ENCODE measurements around the gene DNMT1. TPM values are rescaled to one million over a fixed set of nuclear protein-coding genes. Genes with fewer than 3 reads are reported as not detected.
"Not testable (repeated sequence)": the region's sequence is repeated elsewhere in the genome, so short reads cannot be mapped to it uniquely, and the experiment has no call there.

The DNMT1 gene
- total RNA-seq, 1 experiment from 2014 or later, result 136 TPM

DNA sequence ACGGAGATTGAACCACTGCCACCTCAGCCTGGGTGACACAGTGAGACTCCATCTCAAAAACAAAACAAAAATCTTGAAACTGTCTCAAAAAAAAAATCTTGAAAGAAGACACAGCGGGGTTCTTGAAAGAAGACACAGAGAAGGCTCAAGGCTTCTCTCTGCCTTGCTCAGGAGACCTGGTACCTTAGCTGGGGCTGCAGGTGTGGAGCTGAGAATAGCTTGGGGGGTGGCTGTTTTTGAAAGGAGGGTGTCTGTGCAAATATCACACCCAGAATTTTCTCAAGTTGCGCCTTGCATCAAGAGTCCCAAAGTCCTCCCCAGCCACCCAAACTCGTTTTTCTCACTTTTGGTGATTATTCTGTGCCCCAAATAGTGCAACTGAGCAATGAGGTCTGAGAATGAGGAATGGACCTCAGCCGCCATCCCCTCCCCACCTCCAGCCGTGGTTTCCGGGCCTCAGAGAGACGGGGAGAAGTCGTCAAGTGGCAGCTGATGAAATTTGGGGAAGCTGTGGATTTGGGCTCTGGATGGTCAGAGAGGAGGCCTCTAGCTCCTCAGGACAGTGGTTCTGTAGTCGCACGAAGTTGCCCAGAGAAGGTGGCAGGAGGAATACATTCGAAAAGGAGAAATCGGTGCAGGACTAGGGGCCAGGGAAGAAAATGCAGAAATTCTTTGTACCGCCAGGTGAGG is 27.6 kb upstream of the DNMT1 start:
- DNase-seq (ENCODE audit: low spot score), result no peak

DNA sequence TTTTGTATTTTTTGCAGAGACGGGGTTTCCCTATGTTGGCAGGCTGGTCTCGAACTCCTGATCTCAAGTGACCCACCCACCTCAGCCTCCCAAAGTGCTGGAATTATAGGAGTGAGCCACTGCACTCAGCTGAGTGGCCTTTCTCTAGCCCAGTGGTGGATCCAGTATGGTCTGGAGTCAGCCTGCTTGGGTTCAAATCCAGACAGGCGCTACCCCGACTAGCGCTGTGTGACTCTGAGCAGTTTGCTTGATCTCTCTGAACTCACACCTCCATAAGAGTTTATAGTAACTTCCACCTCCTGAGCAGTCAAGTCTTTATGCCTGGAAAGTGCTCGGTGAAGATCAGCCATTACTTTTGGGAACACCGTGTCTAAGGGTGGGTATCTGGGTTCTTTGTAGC is 25.9 kb upstream of the DNMT1 start:
- no peak for DNase-seq (ENCODE audit: low spot score)

DNA sequence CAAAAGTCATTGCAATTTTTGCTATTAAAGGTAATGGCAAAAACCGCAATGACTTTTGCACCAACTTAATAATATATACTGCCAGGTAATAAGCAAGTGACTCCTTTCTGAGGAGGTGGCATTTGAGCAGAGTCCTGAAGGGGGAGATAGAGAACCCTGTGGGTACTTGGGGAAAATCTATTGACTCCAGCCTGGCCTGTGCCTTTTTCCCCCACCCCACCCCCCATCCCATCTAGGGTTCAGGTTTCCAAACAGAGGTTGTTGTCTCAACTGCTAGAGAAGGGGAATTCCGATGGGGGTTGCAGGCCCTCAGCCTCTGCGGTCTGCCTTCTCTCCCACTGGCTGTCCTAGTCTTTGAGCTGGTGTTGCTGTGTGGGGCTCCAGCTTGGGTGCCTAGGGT is 24.9 kb upstream of the DNMT1 start:
- DNase-seq (ENCODE audit: low spot score), result peak; percentile 52

DNA sequence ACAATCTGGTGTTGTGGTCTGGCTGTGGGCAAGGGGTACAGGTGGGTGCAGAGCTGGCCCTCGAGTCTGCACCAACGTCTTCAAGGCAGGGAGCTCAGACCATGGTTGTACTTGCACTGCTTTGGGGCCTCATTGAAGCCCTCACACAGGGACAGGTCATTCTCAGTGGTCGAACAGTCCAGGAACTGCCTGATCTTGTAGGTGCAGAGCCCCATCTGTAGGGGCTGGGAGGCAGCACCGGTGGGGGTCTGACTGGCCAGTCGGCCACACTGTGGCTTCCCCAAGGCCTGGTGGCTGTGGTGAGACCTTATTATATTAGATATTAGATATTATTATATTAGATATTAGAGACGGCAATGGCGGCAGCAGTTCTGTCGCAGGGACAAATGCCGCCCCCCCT is 22.3 kb upstream of the DNMT1 start:
- DNase-seq (ENCODE audit: low spot score), result no peak

DNA sequence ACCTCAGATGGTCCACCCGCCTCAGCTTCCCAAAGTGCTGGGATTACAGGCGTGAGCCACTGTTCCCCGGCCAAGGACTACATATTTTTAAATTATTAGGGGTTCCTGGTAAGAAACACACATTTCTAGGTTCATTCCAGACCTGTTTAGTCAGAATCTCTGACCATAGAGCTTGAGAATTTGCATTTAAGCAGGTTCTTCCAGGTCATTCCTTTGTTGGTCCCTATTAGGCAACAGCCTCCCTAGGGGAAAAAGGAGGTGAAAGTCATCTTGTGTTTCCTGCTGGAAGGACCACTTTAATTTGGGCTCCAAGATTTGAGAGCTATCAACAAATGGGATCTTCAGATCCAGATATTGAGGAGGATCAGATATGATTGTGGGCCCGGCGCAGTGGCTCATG is 20.0 kb upstream of the DNMT1 start:
- DNase-seq (ENCODE audit: low spot score), result no peak

- DNase-seq (ENCODE audit: low spot score), result no peak
Observed at GRCh38 chr19:10211691-10212090, 16.9 kb upstream of the DNMT1 start.

GRCh38 chr19:10211061-10211460 is 16.3 kb upstream of the DNMT1 start:
- no peak for DNase-seq (ENCODE audit: low spot score)

- DNase-seq (ENCODE audit: low spot score), result no peak
Observed at GRCh38 chr19:10209315-10209714, 14.6 kb upstream of the DNMT1 start.

DNA sequence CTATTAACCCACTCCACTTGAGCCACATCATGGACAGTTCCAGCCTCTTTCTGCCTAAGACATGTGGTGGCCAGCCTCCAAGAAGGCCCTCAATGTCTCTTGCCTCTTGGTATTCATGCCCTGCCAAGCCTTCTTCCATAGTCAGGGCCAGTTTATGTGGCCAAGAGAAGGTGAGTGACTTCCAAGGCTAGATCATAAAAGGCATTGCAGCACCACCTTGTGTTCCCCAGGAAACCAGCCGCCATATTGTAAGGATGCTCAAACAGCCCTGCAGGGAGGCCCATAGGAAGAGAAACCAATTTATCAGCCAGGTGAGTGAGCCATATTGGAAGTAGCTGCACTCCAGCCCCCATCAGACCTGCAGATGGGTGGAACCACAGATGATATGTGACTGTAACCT is 12.3 kb upstream of the DNMT1 start:
- DNase-seq (ENCODE audit: low spot score), result no peak

DNA sequence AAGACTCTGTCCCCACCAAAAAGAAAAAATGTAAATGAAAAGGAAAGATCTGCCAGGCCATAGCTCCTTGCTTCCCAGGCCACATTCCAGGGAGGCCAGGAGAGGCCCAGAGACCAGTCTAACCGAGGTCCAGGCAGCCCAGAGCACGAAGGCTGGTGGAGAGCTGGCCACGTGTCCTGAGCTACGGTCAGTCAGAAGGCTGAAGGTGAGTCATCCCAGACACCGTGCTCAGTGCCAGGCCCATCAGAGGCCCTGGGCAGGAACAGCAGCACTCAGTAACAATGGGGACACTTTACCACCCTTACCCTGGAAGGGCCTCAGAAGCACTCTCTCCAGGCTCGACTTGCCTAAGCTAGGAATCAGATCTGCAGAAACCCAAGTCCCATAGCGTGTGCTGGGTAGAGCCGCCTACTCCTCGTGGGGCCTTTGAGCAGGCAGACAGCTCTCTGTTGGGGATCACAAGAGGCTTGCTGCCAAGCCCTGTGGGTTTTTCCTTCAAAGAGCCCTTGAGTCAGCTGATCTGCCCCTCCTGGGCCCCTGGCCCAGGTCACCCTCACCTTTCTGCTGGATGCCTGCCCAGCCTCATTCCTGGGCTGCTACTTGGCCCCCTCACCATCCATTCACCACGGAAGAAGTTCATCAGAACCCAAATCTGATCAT is 11.6 kb upstream of the DNMT1 start:
- peak; percentile 9 for DNase-seq (ENCODE audit: low spot score)

GRCh38 chr19:10205636-10206035 is 10.9 kb upstream of the DNMT1 start:
- DNase-seq (ENCODE audit: low spot score), result no peak

DNA sequence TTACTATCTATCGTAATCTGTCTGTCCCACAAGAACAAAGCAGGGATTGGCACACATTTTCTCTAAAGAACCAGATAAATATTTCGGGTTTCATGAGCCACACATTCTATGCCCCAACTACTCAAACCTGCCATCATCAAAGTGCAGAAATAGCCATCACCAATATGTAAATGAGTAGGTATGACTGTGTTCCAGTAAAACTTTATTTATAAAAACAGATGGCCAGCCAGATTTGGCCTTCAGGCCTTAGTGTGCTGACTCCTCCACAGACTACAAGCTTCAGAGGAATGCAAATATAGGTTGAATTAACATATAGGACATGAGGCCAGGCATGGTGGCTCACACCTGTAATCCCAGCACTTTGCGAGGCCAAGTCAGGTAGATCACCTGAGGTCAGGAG is 8.9 kb upstream of the DNMT1 start:
- no peak for DNase-seq (ENCODE audit: low spot score)

GRCh38 chr19:10201176-10201575 is 6.4 kb upstream of the DNMT1 start:
- DNase-seq (ENCODE audit: low spot score), result no peak

GRCh38 chr19:10200101-10200500 is 5.3 kb upstream of the DNMT1 start:
- DNase-seq (ENCODE audit: low spot score), result not testable (repeated sequence)

GRCh38 chr19:10198889-10199644 is 4.3 kb upstream of the DNMT1 start:
- not testable (repeated sequence) for DNase-seq (ENCODE audit: low spot score)

- DNase-seq (ENCODE audit: low spot score), result no peak
Observed at GRCh38 chr19:10195199-10195519, 406 bp upstream of the DNMT1 start.

DNA sequence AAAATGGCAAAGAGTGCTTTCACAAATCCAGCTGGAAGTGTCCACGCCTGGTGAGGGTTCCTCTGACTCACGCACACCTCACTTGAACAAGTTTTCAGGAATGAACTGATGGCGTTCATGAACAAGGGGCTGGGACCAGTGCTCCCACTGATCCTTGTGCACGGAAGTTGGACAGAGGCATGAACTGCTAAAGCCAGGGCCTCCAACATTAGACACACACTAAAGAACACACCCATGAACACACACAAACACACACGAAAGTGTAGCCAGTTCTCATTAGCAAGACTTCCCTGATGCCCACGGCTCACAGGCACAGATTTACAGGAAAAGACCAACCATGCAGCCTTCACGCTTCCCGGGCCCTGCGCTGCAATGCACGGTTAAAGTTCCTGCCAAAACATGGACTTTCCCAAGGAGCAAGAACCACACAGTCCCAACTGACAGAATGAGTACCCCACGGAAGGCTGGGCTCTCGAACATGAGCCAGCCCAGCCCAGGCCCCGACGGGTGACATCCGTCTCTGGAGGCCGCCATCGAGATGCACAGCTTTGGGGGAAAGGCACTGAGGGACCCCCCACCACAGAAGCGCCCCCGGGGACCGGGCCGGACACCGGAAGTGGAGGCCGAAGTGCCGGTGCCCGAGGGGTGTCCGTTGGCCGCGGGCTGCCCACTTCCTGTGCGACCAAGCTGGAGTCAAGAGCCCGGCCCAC is 808 bp downstream of the DNMT1 start:
- peak; percentile 30 for DNase-seq (ENCODE audit: low spot score)

GRCh38 chr19:10192922-10193321 is 1.8 kb downstream of the DNMT1 start:
- no peak for DNase-seq (ENCODE audit: low spot score)

DNA sequence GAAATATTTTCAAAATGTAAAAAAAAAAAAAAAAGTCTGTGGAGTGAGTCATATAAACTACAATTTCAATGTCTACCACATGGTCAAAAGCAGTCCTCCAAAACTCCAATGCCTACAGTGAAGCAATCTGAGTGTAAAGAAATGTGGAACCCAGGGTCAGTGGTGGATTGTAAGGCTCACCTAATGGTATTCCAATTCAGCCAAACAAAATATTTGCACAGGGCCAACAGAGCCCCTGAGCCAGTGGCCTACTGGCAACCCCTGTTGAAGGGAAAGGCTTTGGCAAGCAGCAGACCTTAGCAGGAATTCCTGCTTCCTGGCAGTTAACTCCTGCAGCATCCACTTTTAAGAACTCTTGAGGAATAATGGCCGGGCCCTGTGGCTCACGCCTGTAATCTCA is 3.4 kb downstream of the DNMT1 start:
- DNase-seq (ENCODE audit: low spot score), result no peak

- DNase-seq (ENCODE audit: low spot score), result no peak
Observed at GRCh38 chr19:10190026-10190425, 4.7 kb downstream of the DNMT1 start.

GRCh38 chr19:10189616-10190015 is 5.1 kb downstream of the DNMT1 start:
- DNase-seq (ENCODE audit: low spot score), result no peak

GRCh38 chr19:10187315-10187714 is 7.4 kb downstream of the DNMT1 start:
- DNase-seq (ENCODE audit: low spot score), result no peak

Measured in HT-29 (cell line).